Mesenteric fat pad (tissue), 1 donor: ENCODE data around the gene TRANK1. TPM values are rescaled to one million over a fixed set of nuclear protein-coding genes. Genes with fewer than 3 reads are reported as not detected.

Experiments
- DNase-seq: peaks from one replicate; pipeline ENCODE4 v3.0.0-alpha.2; 2020; ENCODE audit warnings: low spot score
- total RNA-seq: library from RNA; stranded (reverse); fragmentation: NEBNext Ultra II Directional; extraction: Animal tissue kit (Norgen Biotek cat#: 25700); gene quantifications from one replicate; pipeline ENCODE4 v1.2.1, GENCODE V29; 2021
- donor health status: DM: yes; HTN: yes; CAD: no.

TRANK1 gene
- total RNA-seq, 1 donor from 2014 or later: 14.7 TPM

DNA sequence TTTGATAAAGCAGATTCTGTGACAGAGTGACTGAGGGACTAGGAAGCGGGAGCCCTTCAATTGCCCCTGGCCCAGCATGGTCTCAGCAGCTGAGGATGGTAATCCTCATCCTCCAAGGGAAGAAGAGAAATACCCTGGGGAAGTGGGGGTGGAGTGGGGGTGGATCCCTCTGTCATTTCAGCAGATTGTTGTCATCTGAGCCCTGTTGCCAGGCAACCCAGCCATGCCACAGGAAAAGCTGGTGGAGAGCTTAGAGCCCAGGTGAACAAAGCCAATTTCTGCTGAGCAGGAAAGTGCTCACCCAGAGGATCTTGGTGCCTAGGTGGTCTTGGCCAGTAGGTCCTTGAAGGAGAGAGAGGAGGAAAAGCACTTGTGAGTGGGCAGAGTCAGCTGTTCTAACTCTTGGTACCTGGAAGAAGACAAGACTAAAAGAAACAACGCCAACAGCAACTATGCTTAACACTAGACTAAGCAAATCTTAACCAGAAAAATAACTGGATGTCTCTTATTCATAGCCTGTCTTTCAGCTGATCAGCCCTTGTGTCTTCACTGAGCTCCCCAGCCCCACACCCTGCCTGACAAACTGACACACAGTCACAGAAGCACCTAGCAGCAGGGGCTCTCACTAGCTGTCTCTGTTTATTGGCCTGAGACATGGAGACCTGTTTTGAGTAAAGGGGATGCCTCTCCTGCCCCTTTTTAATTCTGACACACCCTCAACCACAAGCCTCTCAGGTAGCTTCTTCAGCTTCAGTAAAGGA, 140.4 kb downstream of the TRANK1 start:
- DNase-seq: no peak

DNA sequence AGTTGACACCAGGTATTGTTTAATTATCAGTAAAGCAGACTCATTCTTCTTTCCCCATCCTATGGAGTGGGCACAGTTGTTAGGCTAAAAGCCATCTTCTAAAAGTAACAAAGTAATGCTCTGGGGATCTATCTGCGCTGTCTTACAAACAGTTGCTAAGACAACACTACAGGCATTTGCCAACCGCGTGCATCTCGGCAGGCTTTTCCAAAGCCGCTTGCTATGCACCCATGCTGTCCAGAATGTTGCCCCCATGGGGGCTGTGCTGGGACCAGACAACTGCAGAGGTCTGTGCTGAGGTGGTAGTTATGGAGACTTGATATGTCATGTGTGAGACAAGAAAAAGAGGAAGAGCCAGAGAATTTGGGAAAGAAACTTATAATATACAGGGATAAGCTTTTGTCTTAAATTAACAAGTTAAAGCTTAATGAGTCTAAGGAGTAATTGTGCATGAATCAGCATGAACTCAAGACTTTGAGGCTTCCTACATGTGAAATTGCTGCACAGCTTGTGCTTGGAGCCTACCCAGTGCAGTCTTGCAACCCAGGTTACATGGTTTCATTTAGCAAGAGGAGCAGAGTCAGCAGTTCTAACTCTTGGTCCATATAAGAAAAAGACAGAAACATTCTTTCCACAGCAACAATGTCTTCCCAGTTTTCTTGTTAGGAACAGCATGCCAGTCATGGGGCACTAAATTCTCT, 141.6 kb downstream of the TRANK1 start:
- no peak for DNase-seq

DNA sequence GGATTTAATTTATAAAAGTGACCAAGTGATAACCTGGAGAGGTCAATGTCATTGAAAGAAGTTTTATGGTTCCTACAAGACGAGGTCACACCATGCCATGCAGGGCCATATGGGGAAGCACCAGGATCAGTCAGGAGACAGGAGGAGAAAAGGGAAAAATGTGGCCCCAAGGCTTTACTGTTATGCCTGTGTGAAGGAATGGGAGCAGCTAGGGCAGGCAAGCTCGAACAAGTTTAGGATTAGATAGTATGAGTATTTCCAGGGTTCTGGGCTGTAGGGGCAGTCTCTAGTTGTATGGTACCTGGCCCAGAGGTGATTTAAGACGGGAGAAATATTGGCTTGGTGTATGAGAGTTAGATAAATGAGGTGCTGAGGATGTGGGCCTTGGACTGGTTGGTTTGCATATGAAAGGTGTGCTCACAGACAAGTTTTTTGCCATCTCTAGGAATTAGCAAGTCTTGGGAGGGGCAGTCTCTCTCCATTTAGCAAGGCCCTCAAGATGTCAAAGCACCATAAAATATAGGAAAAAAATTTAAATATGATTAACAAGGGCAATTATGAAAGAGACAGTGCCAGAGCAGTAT, 144.2 kb downstream of the TRANK1 start:
- no peak for DNase-seq

DNA sequence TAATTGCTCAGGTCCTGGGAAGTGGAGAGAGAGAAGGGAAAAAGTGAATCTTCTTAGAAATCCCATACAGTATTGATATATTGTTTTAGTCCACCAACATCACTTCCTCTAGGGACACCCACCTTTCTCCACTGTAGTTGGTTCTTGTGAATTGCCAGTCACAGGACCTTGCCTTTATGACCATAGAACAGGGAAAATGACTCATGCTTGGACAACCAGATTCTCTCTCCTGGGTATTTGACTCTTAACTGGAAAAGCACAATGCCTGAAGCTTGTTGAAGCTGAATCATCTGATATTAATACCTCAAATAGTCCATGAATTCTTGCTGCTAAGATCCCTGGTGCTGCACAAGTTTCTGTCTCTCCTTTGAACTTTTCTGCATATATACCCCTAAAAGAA, 148.0 kb downstream of the TRANK1 start:
- no peak for DNase-seq

DNA sequence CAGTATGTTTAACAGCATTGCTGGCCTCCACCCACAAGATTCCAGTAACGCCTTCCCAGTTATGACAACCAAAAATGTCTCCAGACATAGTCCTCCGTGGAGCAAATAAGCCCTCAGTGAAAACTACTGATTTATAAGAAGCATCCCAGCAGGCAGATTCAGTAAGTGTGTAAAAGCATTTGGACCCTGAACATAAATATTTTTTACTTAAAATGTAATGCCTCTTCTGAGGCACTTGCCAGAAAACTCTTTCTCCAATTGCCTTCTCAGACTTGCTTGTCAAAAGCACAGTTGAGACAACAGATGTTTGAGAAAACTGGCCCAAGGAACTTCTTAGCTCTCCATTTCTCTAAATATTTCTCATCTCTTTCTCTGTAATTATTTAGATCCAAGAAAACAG, 148.7 kb downstream of the TRANK1 start:
- DNase-seq: no peak

DNA sequence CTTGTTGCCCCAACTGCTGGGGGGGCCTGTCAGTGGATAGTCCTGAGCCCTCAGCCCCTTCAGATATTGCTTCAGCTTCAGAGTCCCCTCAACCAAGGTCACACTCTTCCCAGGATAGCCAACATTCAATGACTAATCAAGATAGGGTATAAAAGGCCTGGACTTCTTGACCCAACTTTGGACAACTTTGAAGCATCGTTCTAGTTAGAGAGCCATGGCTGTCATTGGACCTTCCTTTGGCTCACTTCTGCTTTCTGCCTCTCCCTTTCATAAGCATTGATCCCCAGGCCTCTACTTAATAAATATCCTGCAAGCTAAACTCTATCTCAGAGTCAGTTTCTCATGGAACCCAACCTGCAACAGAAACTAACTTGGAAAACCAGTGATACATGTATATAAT, 149.2 kb downstream of the TRANK1 start:
- DNase-seq: no peak

DNA sequence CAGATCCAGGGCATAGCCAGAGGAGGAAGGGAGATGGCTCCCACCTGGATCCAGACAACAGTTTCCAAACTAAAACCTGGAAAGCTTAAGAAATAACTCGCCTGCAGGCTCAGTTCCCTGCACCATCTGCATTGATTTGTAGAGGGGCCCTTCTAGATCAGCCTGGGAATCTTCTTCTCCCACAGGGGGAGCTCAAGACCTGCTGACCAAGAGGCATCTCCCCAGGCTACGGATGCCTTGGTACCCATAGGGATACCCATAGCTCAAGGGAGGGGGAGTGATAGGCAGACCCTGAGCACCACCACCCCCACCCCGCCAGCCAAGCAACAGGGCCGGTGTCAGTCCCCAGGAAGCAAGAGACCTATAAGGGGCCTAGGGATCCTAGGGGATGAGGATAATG, 152.5 kb downstream of the TRANK1 start:
- DNase-seq: no peak

DNA sequence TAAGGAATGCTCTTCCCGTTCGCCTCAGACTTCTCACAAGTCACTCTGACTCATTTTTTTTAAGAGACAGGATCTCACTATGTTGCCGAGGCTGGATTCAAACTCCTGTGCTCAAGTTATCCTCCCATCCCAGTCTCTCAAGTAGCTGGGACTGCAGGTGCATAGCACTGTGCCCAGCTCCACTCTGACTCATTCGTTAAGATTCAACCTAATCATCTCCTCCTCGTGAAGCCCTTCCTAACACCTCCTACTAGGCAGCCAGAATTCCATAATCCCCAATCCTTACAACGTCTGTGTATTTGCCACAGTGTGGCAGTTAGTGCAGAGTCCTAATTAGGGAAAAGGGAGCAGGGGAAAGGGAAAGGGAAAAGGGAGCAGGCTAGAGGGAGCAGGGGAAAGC, 154.1 kb downstream of the TRANK1 start:
- no peak for DNase-seq

DNA sequence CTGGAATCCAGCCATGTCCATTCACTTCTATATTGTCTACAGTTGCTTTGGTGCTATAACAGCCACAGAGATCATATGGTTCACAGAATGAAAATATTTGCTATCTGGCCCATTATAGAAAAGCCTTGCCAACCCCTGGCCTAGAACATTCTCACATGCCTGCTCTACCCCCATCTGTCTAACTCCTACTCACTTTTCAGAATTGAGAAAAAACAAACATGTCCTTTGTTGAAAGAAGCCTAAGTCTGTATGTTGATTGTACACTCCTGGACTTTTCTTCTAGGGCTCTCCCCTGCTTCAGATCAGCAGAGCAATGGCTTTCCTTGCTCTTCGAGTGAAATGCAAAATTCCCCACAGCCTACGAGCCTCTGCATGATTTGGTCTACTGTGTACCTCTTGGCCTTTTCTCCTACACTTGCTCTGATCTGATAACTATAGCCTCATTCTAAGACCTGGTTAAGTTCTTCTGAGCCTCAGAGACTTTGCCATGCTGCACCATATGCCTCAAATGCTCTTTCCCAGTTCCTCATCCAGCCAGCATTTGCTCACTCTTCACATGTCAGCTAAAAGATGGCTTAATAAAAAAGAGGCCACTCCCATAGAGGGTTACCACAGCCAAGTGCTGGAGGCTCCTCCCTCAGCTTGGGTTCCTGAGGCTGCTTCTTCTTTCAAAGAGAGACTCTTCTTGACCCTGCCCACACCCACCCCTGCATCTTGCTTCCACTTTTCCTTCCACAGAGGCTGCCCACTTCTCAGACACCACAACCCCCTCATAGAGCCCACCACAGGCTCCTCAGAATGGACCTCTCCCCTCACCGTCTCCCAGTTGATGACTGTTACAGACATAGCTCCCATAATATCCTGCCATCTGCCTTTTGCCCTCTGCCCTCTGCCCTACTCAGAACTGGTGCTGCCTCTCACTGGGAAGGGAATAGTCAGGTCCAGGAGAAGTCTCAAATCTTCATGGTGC, 157.6 kb downstream of the TRANK1 start:
- no peak for DNase-seq

DNA sequence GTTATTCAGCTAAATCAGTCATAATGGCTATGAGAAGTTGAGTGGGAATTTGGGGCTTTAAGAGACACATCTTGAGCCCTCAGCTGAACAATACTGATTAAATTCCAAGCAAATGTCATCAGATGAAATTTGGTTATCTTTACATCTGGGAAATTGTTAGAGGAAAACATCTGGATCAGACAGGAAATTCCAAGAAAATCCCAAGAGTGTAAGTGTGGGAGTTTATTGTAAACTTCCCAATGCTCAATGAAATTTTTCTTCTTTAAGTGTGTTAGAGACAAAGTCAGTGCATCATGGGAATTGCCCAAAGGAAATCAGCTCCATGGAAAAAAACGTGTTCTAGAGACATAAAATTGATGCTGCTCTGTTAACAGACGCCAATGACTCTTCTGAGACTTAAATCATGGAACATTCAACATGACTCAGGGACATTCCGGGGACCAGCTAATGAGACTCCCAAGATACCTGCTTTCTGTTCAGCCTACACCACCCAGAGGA, 160.7 kb downstream of the TRANK1 start:
- no peak for DNase-seq

DNA sequence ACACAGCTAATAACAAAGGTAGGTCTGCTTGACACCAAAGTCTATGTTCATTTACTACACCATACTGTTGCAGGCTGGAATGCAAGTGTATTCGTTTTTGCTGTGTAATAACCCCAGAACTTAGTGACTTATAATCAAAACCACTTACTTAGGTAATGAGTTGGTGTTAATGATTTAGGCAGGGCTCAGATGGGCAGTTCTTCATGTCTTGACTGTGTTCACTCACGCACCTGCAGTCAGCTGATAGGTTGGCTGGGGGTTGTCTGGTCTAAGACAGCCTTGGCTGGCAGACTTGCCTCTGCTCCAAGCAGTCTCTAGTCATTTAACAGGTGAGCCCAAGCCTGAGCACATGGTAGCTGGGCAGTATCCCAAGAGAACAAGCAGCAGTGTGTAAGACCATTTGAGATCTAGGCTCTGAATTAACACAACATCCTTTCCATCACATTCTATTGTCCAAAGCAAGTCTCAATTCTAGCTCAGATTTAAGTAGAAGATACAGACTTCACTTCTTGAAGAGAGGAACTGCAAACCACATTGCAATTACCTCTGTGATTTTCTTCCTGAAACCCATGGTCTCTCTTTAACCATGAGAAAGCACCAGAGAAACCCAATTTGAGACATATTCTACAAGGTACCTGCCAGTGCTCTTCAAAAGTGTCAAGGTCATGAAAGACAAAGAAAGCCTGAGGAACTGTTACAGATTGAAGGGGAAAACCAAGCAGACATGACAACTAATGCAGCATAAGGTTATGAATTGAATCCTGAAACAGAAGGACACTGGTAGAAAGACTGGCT, 167.2 kb downstream of the TRANK1 start:
- no peak for DNase-seq

Other genes starting within 250 kb of the TRANK1 start
- gene DCLK3, start 180.5 kb downstream of the TRANK1 start, total RNA-seq: 0.16 TPM
- gene EPM2AIP1, start 48.1 kb upstream of the TRANK1 start, total RNA-seq: 9.5 TPM
- gene MLH1, start 48.5 kb upstream of the TRANK1 start, total RNA-seq: 25.0 TPM
- gene LRRFIP2, start 229.5 kb upstream of the TRANK1 start, total RNA-seq: 37.0 TPM